NCI-H446 (cell line): ENCODE results near the gene DENND4C.
"Not testable (repeated sequence)": the region's sequence is repeated elsewhere in the genome, so short reads cannot be mapped to it uniquely, and the experiment has no call there.

ENCODE experiments used
- DNase-seq, 2 experiments: peaks; one replicate each; lab custom pipeline; 2025; lab: John Stamatoyannopoulos, UW

DENND4C gene

GRCh38 chr9:19230355-19231125, at the start of gene DENND4C:
TSS of gene DENND4C (plus strand) at chr9:19230693. CDS start at chr9:19276175, 45,482 bp downstream.
- DNase-seq: peak; percentile 86 to 88

GRCh38 chr9:19180991-19181390, 49.5 kb upstream of the DENND4C start:
- DNase-seq: no peak

- no peak for DNase-seq
Observed at GRCh38 chr9:19181561-19181960, 48.9 kb upstream of the DENND4C start.

- no peak for DNase-seq
Observed at GRCh38 chr9:19184144-19184917, 46.2 kb upstream of the DENND4C start.

GRCh38 chr9:19185191-19185590, 45.3 kb upstream of the DENND4C start:
- no peak for DNase-seq

- no peak for DNase-seq
Observed at GRCh38 chr9:19186232-19186631, 44.3 kb upstream of the DENND4C start.

GRCh38 chr9:19188771-19189170, 41.7 kb upstream of the DENND4C start:
- no peak for DNase-seq

- DNase-seq: no peak
Observed at GRCh38 chr9:19192202-19193028, 38.1 kb upstream of the DENND4C start.

- DNase-seq: no peak
Observed at GRCh38 chr9:19193029-19193324, 37.5 kb upstream of the DENND4C start.

GRCh38 chr9:19193358-19193973, 37.0 kb upstream of the DENND4C start:
- DNase-seq: not testable (repeated sequence)

GRCh38 chr9:19198406-19198805, 32.1 kb upstream of the DENND4C start:
- no peak for DNase-seq

GRCh38 chr9:19199012-19199411, 31.5 kb upstream of the DENND4C start:
- no peak for DNase-seq

GRCh38 chr9:19200229-19200628, 30.3 kb upstream of the DENND4C start:
- no peak for DNase-seq

- DNase-seq: no peak
Observed at GRCh38 chr9:19201899-19202891, 28.3 kb upstream of the DENND4C start.

- no peak for DNase-seq
Observed at GRCh38 chr9:19203058-19203457, 27.4 kb upstream of the DENND4C start.

- DNase-seq: no peak
Observed at GRCh38 chr9:19208653-19209052, 21.8 kb upstream of the DENND4C start.

- no peak for DNase-seq
Observed at GRCh38 chr9:19209188-19209587, 21.3 kb upstream of the DENND4C start.

- no peak for DNase-seq
Observed at GRCh38 chr9:19213823-19214222, 16.7 kb upstream of the DENND4C start.

- no peak for DNase-seq
Observed at GRCh38 chr9:19216466-19216865, 14.0 kb upstream of the DENND4C start.

- DNase-seq: no peak
Observed at GRCh38 chr9:19221326-19221725, 9.2 kb upstream of the DENND4C start.

- DNase-seq: no peak
Observed at GRCh38 chr9:19223724-19224123, 6.8 kb upstream of the DENND4C start.
